Measurements from ENCODE around the gene TUSC2.
A peak's percentile ranks its signal among the peaks of the same experiment; 100 is the strongest.

The TUSC2 gene

DNA sequence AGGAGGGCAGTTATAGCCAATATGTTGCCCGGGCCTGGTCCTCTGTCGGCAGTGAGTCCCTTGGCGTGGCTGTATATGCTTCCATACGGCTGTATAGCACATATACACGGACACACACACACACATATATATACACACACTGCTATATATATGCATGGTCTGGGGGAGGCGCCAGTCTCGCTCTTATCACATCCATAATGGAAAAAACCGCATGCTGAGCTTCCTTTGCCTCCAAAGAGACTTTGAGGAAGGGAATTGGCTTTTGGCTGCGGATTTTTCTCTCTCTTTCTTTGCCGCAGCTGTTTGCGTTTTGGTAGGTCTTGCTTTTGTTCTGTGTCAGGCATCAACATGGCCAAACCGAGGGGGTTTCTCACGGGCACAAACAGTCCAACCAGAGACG lies 42.6 kb upstream of the TUSC2 start:
- H3K4me3 ChIP-seq (ENCODE audit: low read depth, low read length): no peak overlapping the region
- TF ChIP-seq, protein P1, sequence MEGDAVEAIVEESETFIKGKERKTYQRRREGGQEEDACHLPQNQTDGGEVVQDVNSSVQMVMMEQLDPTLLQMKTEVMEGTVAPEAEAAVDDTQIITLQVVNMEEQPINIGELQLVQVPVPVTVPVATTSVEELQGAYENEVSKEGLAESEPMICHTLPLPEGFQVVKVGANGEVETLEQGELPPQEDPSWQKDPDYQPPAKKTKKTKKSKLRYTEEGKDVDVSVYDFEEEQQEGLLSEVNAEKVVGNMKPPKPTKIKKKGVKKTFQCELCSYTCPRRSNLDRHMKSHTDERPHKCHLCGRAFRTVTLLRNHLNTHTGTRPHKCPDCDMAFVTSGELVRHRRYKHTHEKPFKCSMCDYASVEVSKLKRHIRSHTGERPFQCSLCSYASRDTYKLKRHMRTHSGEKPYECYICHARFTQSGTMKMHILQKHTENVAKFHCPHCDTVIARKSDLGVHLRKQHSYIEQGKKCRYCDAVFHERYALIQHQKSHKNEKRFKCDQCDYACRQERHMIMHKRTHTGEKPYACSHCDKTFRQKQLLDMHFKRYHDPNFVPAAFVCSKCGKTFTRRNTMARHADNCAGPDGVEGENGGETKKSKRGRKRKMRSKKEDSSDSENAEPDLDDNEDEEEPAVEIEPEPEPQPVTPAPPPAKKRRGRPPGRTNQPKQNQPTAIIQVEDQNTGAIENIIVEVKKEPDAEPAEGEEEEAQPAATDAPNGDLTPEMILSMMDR (IDR thresholded peaks at IDR 0.05; ENCODE audit: borderline replicate concordance, insufficient read depth, low read depth, low read length): no peak

DNA sequence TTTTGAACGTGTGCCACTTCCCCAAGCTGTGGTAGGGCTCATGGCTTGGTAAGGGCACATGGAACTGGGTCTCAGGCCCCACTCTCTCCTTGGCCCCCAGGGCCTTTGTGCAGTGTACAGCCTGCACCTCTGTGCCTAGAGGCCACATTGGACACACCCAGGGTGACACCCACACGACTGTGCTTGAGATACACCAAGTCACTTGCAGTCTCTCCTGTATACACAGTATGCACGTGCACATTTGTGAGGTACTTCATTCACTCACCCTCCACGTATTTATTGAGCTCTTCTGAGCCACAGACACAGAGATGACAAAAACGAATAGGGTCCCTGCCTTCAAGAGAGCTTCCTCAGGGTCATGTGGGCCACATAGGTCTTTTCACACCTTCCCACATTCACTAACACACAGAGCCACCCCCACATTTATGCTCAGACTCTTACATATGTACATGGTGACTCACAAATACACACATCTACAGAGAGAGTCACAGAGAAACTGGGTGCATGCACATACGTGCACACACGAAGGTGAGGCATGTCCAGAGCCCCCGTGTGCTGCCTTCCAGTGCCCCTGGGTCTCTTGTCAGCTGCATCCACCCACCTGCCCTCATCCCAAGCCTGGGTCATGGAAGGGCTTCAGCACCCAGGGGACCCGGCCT lies 41.1 kb upstream of the TUSC2 start:
- TF ChIP-seq, protein P1 (IDR thresholded peaks at IDR 0.05; ENCODE audit: borderline replicate concordance, insufficient read depth, low read depth, low read length): no peak
- no peak overlapping the region for H3K4me3 ChIP-seq (ENCODE audit: low read depth, low read length)

DNA sequence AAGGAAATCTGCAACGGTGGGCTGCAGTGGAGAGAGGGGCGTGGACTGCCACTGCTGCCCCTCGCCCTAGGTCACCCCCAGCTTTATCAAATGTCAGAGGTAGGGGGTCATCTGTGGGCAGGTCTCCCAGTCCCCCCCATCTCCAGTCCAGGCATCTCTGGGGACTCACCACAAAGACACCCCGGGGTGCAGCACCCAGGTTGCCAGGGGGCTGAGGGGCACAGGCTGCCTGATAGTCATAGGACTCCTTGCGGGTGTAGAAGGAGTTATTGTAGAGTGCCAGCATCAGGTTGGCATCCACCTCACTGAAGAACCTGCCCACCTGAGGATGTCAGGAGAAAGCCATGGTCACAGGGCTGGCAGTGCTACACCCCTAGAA lies 37.8 kb upstream of the TUSC2 start:
- TF ChIP-seq, protein P1 (IDR thresholded peaks at IDR 0.05; ENCODE audit: borderline replicate concordance, insufficient read depth, low read depth, low read length): no peak
- H3K4me3 ChIP-seq (ENCODE audit: low read depth, low read length): no peak overlapping the region

DNA sequence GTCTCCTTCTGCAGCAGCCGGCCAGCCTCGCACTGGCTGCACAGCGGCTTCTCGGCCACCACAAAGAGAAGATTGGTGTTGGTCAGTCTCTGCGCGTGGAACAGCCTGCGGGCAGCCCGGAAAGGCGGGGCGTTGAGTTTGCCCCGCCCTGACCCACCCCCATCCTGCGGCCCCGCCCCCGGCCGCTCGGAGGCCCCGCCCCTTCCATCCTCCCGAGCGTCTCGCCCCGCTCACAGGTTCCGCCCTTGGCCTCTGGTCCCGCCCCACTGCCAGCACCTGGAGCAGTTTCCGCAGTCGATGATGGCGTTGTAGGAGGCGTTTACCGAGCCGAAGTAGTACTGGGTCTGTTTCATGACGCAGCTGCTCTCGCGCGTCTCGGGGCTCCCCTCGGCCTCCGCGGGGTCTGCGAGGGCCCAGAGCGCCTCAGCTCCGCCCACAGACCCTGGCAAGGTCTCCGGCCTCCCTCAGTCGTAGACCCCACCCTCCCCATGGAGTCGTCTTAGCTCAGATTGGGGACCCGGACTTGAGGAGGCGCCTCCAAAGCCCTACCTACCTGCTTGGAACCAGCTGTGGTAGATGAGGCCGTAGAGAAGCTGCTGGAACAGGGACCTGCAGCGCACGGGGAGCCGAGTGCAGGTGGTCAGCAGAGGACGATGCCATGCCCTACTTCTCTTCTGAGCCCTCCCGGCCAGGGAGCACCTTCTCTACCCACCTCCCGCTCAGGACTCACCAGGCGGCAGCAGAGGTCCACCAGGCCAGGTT lies 37.2 kb upstream of the TUSC2 start:
- peak overlapping the region; percentile 55 for H3K4me3 ChIP-seq (ENCODE audit: low read depth, low read length)
- TF ChIP-seq, protein P1 (IDR thresholded peaks at IDR 0.05; ENCODE audit: borderline replicate concordance, insufficient read depth, low read depth, low read length): no peak

DNA sequence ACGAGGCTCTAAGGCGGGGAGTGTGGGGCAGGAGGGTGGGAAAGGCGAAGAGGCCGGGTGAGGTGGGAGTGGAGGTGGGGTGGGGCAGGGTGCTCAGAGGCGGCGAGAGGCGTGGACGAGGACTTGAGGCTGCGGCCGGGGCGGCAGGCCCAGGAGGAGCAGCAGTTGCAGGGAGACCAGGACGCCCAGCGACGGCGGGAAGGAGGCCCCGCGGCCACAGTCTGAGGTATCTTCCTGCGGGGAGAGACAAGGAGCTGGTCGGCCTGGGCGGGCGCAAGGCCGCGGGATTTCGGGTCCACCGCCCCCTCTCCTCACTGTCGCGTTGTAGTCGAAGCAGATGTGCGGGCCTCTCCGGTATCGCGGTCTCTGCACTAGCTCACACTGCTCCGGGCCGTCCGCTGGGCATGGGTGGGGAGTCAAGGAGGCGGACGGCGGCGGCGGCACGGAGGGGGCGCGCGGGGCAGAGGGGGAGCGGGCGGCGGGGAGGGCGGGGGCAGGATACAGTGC lies 36.6 kb upstream of the TUSC2 start:
- TF ChIP-seq, protein P1 (IDR thresholded peaks at IDR 0.05; ENCODE audit: borderline replicate concordance, insufficient read depth, low read depth, low read length): no peak
- H3K4me3 ChIP-seq (ENCODE audit: low read depth, low read length): peak overlapping the region; percentile 32

DNA sequence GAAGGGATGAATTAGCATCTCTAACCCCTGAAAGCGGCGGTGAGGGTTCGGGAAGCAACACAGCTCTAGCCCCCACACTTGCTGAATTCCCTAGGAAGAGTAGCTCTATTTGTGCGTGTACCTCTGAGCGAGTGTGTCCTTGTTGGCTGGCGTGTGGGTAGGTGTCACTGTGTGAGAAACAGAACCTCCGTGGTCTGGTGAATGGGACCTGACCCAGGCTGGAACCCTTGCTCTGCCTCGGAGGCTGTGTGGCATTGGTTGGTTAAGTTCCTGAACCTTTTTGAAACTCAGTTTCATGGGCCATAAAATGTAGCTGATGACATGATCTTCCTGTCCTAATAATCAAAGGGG lies 31.7 kb upstream of the TUSC2 start:
- TF ChIP-seq, protein P1 (IDR thresholded peaks at IDR 0.05; ENCODE audit: borderline replicate concordance, insufficient read depth, low read depth, low read length): no peak
- peak overlapping the region; percentile 8 for H3K4me3 ChIP-seq (ENCODE audit: low read depth, low read length)

Measured in GM12875 (cell line).